Breast epithelium (tissue), 4 donors: ENCODE data around the gene GATA6. TPM values are rescaled to one million over a fixed set of nuclear protein-coding genes. Genes with fewer than 3 reads are reported as not detected.

ENCODE experiments used
- DNase-seq, 2 donors: peaks; one replicate each; pipeline ENCODE4 v3.0.0-alpha.2; 2019; ENCODE audit warnings: low spot score in 2 of 2
- H3K27ac ChIP-seq, 2 donors: fragments of 200-600 bp; sonication (generic) in 1 of 2; one replicate each; pipeline ENCODE4 v1.5.1; 2016 to 2019; ENCODE audit warnings: mild to moderate bottlenecking in 1 of 2
- H3K27me3 ChIP-seq, 2 donors: fragments of 200-600 bp; sonication (generic) in 1 of 2; one replicate each; pipeline versions ENCODE4 v1.5.1 to v1.6.0; 2017 to 2019; ENCODE audit warnings: control low read depth in 1 of 2, mild to moderate bottlenecking in 1 of 2
- H3K36me3 ChIP-seq: fragments of 200-600 bp; one replicate; pipeline ENCODE4 v1.5.1; 2019
- H3K4me1 ChIP-seq, 2 donors: fragments of 200-600 bp; sonication (generic); one replicate each; pipeline ENCODE4 v1.5.1; 2016 to 2019; ENCODE audit warnings: control low read depth in 1 of 2
- H3K4me3 ChIP-seq, 3 donors: fragments of 200-600 bp; sonication (generic); 1 replicate in 2 of 3; 2 replicates in 1 of 3; pipeline ENCODE4 v1.5.1; 2016 to 2019; ENCODE audit warnings: mild to moderate bottlenecking in 3 of 3, moderate library complexity in 2 of 3
- H3K9me3 ChIP-seq, 2 donors: fragments of 200-600 bp; sonication (generic) in 1 of 2; one replicate each; pipeline ENCODE4 v1.5.1; 2016 to 2019; ENCODE audit warnings: control low read depth in 1 of 2
- POLR2A ChIP-seq: fragments of 450-650 bp; IDR thresholded peaks from one replicate; pipeline ENCODE4 v1.6.1; 2016; ENCODE audit warnings: antibody characterized with exemption, mild to moderate bottlenecking, moderate library complexity
- POLR2AphosphoS5 ChIP-seq, 3 donors: sonication (generic); formaldehyde crosslinking; IDR thresholded peaks; one replicate each; pipeline ENCODE4 v1.6.1; 2017; ENCODE audit warnings: antibody characterized with exemption in 3 of 3
- intact Hi-C: fragments of 100-400 bp; cut with DNase I; formaldehyde crosslinking; loops from one replicate; pipeline ENCODE4 v1.15.1; 2023; ENCODE audit warnings: low total_unique reads
- total RNA-seq, 3 donors: library from RNA; depleted of rRNA; stranded (reverse); fragments of >200 nt; gene quantifications; one replicate each; pipeline ENCODE4 v1.1.0, GENCODE V29; 2016
- TF ChIP-seq, protein P1 (sequence below), 3 donors: fragments of 450-650 bp; IDR thresholded peaks; one replicate each; pipeline ENCODE4 v1.5.1; 2016 to 2017; ENCODE audit warnings: antibody characterized with exemption in 3 of 3, mild to moderate bottlenecking in 3 of 3, moderate library complexity in 3 of 3

The GATA6 gene
- total RNA-seq, 3 donors from 2014 or later, result 3.0 to 11.1 (median 11.0) TPM

DNA sequence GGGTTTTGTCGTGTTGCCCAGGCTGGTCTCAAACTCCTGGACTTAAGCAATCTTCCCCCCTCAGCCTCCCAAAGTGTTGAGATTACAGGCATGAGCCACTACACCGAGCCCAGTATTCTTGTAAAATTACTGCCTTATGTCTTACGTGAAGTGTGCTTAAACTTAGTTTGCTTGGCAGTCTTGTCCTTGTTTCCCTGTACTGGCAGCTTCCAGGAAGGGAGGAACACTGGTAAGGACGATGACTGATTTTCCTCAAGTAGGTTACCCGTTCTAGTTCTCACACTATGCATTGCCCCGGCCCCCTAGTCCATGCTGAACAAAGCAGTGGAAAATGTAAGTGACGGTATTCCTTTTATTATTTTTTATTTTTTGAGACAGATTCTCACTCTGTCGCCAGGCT is 19.7 kb upstream of the GATA6 start:
- H3K9me3 ChIP-seq, result no peaks in the 10 kb centered on the region
- H3K4me3 ChIP-seq, result no peak overlapping the region
- no peak for DNase-seq
- no peak overlapping the region for H3K27ac ChIP-seq
- TF ChIP-seq, protein P1, sequence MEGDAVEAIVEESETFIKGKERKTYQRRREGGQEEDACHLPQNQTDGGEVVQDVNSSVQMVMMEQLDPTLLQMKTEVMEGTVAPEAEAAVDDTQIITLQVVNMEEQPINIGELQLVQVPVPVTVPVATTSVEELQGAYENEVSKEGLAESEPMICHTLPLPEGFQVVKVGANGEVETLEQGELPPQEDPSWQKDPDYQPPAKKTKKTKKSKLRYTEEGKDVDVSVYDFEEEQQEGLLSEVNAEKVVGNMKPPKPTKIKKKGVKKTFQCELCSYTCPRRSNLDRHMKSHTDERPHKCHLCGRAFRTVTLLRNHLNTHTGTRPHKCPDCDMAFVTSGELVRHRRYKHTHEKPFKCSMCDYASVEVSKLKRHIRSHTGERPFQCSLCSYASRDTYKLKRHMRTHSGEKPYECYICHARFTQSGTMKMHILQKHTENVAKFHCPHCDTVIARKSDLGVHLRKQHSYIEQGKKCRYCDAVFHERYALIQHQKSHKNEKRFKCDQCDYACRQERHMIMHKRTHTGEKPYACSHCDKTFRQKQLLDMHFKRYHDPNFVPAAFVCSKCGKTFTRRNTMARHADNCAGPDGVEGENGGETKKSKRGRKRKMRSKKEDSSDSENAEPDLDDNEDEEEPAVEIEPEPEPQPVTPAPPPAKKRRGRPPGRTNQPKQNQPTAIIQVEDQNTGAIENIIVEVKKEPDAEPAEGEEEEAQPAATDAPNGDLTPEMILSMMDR (IDR thresholded peaks at IDR 0.05), result no peak
- TF ChIP-seq POLR2A, result no peak
- TF ChIP-seq POLR2AphosphoS5 (IDR thresholded peaks at IDR 0.05), result no peak
- H3K27me3 ChIP-seq, result no peaks in the 10 kb centered on the region
- H3K4me1 ChIP-seq, result no peaks in the 10 kb centered on the region
- H3K36me3 ChIP-seq, result no peaks in the 10 kb centered on the region
- intact Hi-C loops, result no loop called here

DNA sequence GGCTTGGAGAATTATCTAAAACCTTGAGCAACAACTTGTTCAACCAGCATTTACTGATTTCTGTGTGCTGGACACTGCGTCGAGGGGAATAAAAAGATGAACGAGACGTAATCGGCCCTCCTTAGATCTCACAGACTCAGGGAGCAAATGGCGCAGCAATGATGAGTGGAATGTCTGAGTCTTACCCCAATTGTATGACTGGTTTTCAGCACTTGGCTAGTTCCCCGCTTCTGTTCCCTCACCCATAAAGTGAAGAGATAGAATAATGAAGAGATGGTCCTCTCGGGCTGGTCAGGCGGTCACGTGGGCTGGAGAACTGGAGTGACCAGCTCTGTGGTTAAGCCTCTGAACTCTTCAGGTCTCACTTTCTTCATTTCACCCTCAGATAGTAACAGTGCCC is 17.3 kb upstream of the GATA6 start:
- Histone ChIP-seq H3K27me3 (no peaks in the 10 kb centered on the region), H3K27ac (no peak overlapping the region), H3K36me3 (no peaks in the 10 kb centered on the region), H3K4me1 (no peaks in the 10 kb centered on the region), H3K4me3 (no peak overlapping the region), H3K9me3 (no peaks in the 10 kb centered on the region)
- intact Hi-C loops, result no loop called here
- DNase-seq, result no peak
- TF ChIP-seq POLR2A (no peak), POLR2AphosphoS5 (IDR thresholded peaks at IDR 0.05) (no peak)
- TF ChIP-seq, protein P1 (IDR thresholded peaks at IDR 0.05), result no peak

GRCh38 chr18:22153428-22153827 is 16.0 kb upstream of the GATA6 start:
- Histone ChIP-seq H3K9me3 (no peaks in the 10 kb centered on the region), H3K27me3 (no peaks in the 10 kb centered on the region), H3K27ac (no peak overlapping the region), H3K4me3 (no peak overlapping the region), H3K36me3 (no peaks in the 10 kb centered on the region), H3K4me1 (no peaks in the 10 kb centered on the region)
- no peak for DNase-seq
- TF ChIP-seq POLR2A (no peak), POLR2AphosphoS5 (IDR thresholded peaks at IDR 0.05) (no peak)
- TF ChIP-seq, protein P1 (IDR thresholded peaks at IDR 0.05), result no peak
- intact Hi-C loops, result no loop called here

DNA sequence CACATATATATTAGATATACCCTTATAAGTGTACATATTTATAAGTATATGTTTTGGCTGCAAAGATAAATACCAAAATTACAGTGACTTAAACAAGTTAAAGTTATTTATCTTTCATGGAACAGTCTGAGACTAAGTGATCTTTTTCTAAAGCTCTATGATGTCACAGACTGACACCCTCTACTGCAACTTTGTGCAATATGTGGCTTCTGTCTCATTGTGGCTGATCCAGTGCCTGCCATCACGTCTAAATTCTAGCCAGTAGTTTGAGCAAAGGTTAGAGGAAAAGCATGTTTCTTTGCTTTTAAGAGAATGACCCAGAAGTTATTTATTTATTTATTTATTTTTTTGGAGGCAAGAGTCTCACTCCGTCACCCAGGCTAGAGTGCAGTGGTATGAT is 13.8 kb upstream of the GATA6 start:
- TF ChIP-seq POLR2A (no peak), POLR2AphosphoS5 (IDR thresholded peaks at IDR 0.05) (no peak)
- TF ChIP-seq, protein P1 (IDR thresholded peaks at IDR 0.05), result no peak
- Histone ChIP-seq H3K9me3 (no peaks in the 10 kb centered on the region), H3K27me3 (no peaks in the 10 kb centered on the region), H3K36me3 (no peaks in the 10 kb centered on the region), H3K4me1 (no peaks in the 10 kb centered on the region), H3K27ac (no peak overlapping the region), H3K4me3 (no peak overlapping the region)
- DNase-seq, result no peak
- intact Hi-C loops, result no loop called here

DNA sequence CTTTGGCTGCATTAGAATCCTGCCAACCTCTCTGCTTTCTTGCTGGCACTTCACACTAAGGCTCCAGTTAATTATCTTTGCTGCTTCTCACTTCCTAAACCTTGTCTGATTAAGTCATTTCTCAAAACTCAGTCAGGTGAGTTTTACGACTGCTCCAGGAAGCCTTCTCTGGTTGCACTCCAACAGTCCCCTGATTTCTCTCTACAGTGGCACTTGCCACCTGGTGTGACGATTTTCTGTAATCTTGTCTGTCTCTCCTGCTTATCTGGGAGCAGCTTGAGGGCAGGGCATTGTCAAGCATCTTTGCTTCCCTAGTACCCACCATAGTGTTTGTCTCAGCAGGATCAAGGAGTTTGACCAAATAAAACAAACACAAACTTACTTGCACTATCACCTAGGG is 10.4 kb upstream of the GATA6 start:
- intact Hi-C loops, result no loop called here

More for the DNA sequence above, 10.4 kb upstream of the GATA6 start:
- Histone ChIP-seq H3K27ac (no peak overlapping the region), H3K9me3 (no peaks in the 10 kb centered on the region), H3K4me3 (no peak overlapping the region), H3K36me3 (no peaks in the 10 kb centered on the region), H3K4me1 (no peaks in the 10 kb centered on the region), H3K27me3 (peaks cover 0 to 22% of the 10 kb centered on the region in 2 donors)
- TF ChIP-seq POLR2AphosphoS5 (IDR thresholded peaks at IDR 0.05) (no peak), POLR2A (no peak)
- TF ChIP-seq, protein P1 (IDR thresholded peaks at IDR 0.05), result no peak
- no peak for DNase-seq
